Spleen (tissue), 7 donors: ENCODE data around the gene CYTH4.

Experiments
- CTCF ChIP-seq, 11 experiments: fragments of 200-600 bp in 7 of 11; fragments of 450-650 bp in 4 of 11; sonication (generic) in 4 of 11; IDR thresholded peaks in 8 of 11; conservative IDR thresholded peaks in 3 of 11; 1 replicate in 7 of 11; 2 replicates in 4 of 11; pipeline versions ENCODE4 v1.4.0 to v1.8.0; 2016 to 2021; ENCODE audit warnings: antibody characterized with exemption in 11 of 11, inconsistent platforms in 4 of 11, mild to moderate bottlenecking in 1 of 11
- POLR2A ChIP-seq, 3 donors: fragments of 450-650 bp; IDR thresholded peaks; one replicate each; pipeline ENCODE4 v1.5.1; 2017; ENCODE audit warnings: antibody characterized with exemption in 3 of 3, mild to moderate bottlenecking in 1 of 3
- POLR2AphosphoS5 ChIP-seq, 3 donors: sonication (generic); formaldehyde crosslinking; IDR thresholded peaks; one replicate each; pipeline ENCODE4 v1.5.1; 2017; ENCODE audit warnings: antibody characterized with exemption in 3 of 3
- donor health status: DM: no; HTN: no; CAD: no; lungs with moderate emphysema.
- donor health status: DM: no; HTN: no; CAD: no.
- donor health status: DM: no; HTN: no; CAD: no.

- no peak for TF ChIP-seq CTCF (IDR thresholded peaks at IDR 0.05 in 8 of 11, conservative IDR thresholded peaks at IDR 0.05 in 3 of 11)
- TF ChIP-seq POLR2A (IDR thresholded peaks at IDR 0.05): no peak
- TF ChIP-seq POLR2AphosphoS5 (IDR thresholded peaks at IDR 0.05): no peak
Observed at GRCh38 chr22:37240941-37241320, 41.4 kb upstream of the CYTH4 start.
